HepG2 (cell line): Measurements from ENCODE around the gene MXRA8. TPM values are rescaled to one million over a fixed set of nuclear protein-coding genes. Genes with fewer than 3 reads are reported as not detected.

Source experiments
- ATRX ChIP-seq: sonication (generic); formaldehyde crosslinking; IDR thresholded peaks from 2 replicates; pipeline ENCODE4 v1.4.0; 2020; ENCODE audit warnings: missing genetic modification reagents, borderline replicate concordance
- DMAP1 ChIP-seq: IDR thresholded peaks from 2 replicates; pipeline ENCODE4 v1.6.1; 2016
- GABPA ChIP-seq, 2 experiments: IDR thresholded peaks; 2 replicates each; pipeline ENCODE4 v1.6.1; 2011 to 2016; ENCODE audit warnings: low read depth in 2 of 2, low read length in 1 of 2, missing biosample characterization in 1 of 2, missing genetic modification characterization in 1 of 2
- HNF4A ChIP-seq: sonication (generic); formaldehyde crosslinking; IDR thresholded peaks from 2 replicates; pipeline ENCODE4 v1.4.0; 2020; ENCODE audit warnings: missing genetic modification reagents
- HNRNPUL1 ChIP-seq: fragments of 200-400 bp; formaldehyde crosslinking; IDR thresholded peaks from 2 replicates; pipeline ENCODE4 v1.6.1; 2017; ENCODE audit warnings: low read depth, mild to moderate bottlenecking, low read length, moderate library complexity
- KDM5A ChIP-seq: fragments of 200-600 bp; sonication (generic); IDR thresholded peaks from 2 replicates; pipeline ENCODE4 v1.7.0; 2018; ENCODE audit warnings: antibody characterized with exemption, mild to moderate bottlenecking, low read length, borderline replicate concordance
- PHF8 ChIP-seq: sonication (generic); formaldehyde crosslinking; IDR thresholded peaks from 2 replicates; pipeline ENCODE4 v1.5.0; 2020; ENCODE audit warnings: missing genetic modification reagents
- PITX1 ChIP-seq: sonication (generic); formaldehyde crosslinking; IDR thresholded peaks from 2 replicates; pipeline ENCODE4 v1.5.1; 2020; ENCODE audit warnings: mild to moderate bottlenecking, missing genetic modification reagents
- RARA ChIP-seq: IDR thresholded peaks from 2 replicates; pipeline ENCODE4 v1.6.1; 2016; ENCODE audit warnings: missing genetic modification reagents, missing compliant biosample characterization
- SMARCC2 ChIP-seq: fragments of 450-650 bp; IDR thresholded peaks from 2 replicates; pipeline ENCODE4 v1.6.1; 2017; ENCODE audit warnings: antibody characterized with exemption, mild to moderate bottlenecking
- SOX5 ChIP-seq: IDR thresholded peaks from 2 replicates; pipeline ENCODE4 v1.6.1; 2016; ENCODE audit warnings: borderline replicate concordance
- SP140L ChIP-seq: sonication (generic); formaldehyde crosslinking; IDR thresholded peaks from 2 replicates; pipeline ENCODE4 v1.4.0; 2020; ENCODE audit warnings: missing genetic modification reagents, borderline replicate concordance
- TOE1 ChIP-seq: sonication (generic); formaldehyde crosslinking; IDR thresholded peaks from 2 replicates; pipeline ENCODE4 v1.4.0; 2020; ENCODE audit warnings: mild to moderate bottlenecking, missing genetic modification reagents
- ZNF274 ChIP-seq: sonication (generic); formaldehyde crosslinking; IDR thresholded peaks from 2 replicates; pipeline ENCODE4 v1.5.1; 2020; ENCODE audit warnings: mild to moderate bottlenecking, missing genetic modification reagents
- polyA plus RNA-seq, 8 experiments: library from polyadenylated mRNA; depleted of rRNA in 3 of 8; stranded (reverse) in 7 of 8; unstranded in 1 of 8; fragments of >200 nt; fragmentation: Illumina TruSeq in 4 of 8; extraction: Trizol in 4 of 8; gene quantifications; 2 replicates each; pipeline versions ENCODE4 v1.2.1 to v1.2.3, GENCODE V29; 2011 to 2016; ENCODE audit warnings: low read depth in 4 of 8, missing spikeins in 1 of 8, mixed read lengths in 1 of 8; ENCODE audit not compliant: insufficient read depth in 1 of 8
- total RNA-seq, 5 experiments: library from RNA; depleted of rRNA; stranded (reverse); fragments of >200 nt; fragmentation: Illumina TruSeq; extraction: Trizol; gene quantifications; 2 replicates each; pipeline ENCODE4 v1.2.3, GENCODE V29; 2016; ENCODE audit warnings: low read depth in 1 of 5
- TF ChIP-seq, protein P1 (sequence below): sonication (generic); formaldehyde crosslinking; IDR thresholded peaks from 2 replicates; pipeline ENCODE4 v1.4.0; 2020; ENCODE audit warnings: missing genetic modification reagents
- TF ChIP-seq, protein P2 (sequence below): sonication (generic); formaldehyde crosslinking; IDR thresholded peaks from 2 replicates; pipeline ENCODE4 v1.4.0; 2020; ENCODE audit warnings: missing genetic modification reagents; ENCODE audit errors: not compliant biosample characterization
- TF ChIP-seq, protein P3 (sequence below): IDR thresholded peaks from 2 replicates; pipeline ENCODE4 v1.6.1; 2012; ENCODE audit warnings: low read depth, low read length, improper control_type of control experiment
- TF ChIP-seq, protein P4 (sequence below): sonication (generic); formaldehyde crosslinking; IDR thresholded peaks from 2 replicates; pipeline ENCODE4 v1.4.0; 2020; ENCODE audit warnings: missing genetic modification reagents
- TF ChIP-seq, protein P5 (sequence below): sonication (generic); formaldehyde crosslinking; IDR thresholded peaks from 2 replicates; pipeline ENCODE4 v1.4.0; 2020; ENCODE audit warnings: missing genetic modification reagents, mild to moderate bottlenecking, borderline replicate concordance
- TF ChIP-seq, protein P6 (sequence below): sonication (generic); formaldehyde crosslinking; IDR thresholded peaks from 2 replicates; pipeline ENCODE4 v1.5.0; 2020; ENCODE audit warnings: missing genetic modification reagents, mild to moderate bottlenecking, borderline replicate concordance

MXRA8 gene
- total and polyA plus RNA-seq, 2 of the 13 experiments (the other 11 are each of a cell fraction or from before 2014, with no cell fraction given), result 19.8 to 44.8 TPM

DNA sequence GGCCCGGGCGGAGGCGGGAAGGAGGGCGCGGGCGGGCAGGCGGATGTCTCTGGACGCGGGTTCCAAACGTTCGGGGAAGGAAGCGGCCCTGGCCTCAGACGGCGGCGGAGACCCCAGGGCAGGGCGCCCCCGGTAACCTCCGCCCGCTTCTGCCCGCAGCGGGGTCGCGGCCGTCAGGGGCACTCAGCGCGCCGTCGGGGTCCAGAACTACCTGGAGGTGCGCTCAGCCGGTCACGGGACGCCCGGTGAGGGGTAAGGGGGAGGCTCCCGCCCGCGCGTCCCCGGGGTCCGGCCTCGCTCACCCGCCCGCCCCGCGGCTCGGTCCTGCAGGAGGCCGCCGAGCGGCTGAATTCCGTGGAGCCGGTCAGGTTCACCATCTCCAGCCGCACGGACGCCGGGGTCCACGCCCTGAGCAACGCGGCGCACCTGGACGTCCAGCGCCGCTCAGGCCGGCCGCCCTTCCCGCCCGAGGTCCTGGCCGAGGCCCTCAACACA is 49.6 kb downstream of the MXRA8 start (continued):
- TF ChIP-seq TOE1 (CRISPR knock-in tag) (no peak), GABPA (IDR thresholded peaks at IDR 0.05; ENCODE audit: low read depth, low read length) (no peak), GABPA (CRISPR knock-in tag; IDR thresholded peaks at IDR 0.05; ENCODE audit: low read depth) (no peak), SP140L (no peak), PITX1 (CRISPR knock-in tag) (no peak), HNF4A (CRISPR knock-in tag) (no peak), SMARCC2 (no peak), DMAP1 (CRISPR knock-in tag) (no peak), HNRNPUL1 (no peak), KDM5A (no peak), RARA (CRISPR knock-in tag) (0 out of 2 replicates have a peak, but pooled peaks have one; percentile 3), ATRX (CRISPR knock-in tag) (no peak), PHF8 (CRISPR knock-in tag) (no peak; the same call in 1 of the 2 replicates), SOX5 (CRISPR knock-in tag) (no peak), ZNF274 (CRISPR knock-in tag) (no peak)
- TF ChIP-seq, protein P1, sequence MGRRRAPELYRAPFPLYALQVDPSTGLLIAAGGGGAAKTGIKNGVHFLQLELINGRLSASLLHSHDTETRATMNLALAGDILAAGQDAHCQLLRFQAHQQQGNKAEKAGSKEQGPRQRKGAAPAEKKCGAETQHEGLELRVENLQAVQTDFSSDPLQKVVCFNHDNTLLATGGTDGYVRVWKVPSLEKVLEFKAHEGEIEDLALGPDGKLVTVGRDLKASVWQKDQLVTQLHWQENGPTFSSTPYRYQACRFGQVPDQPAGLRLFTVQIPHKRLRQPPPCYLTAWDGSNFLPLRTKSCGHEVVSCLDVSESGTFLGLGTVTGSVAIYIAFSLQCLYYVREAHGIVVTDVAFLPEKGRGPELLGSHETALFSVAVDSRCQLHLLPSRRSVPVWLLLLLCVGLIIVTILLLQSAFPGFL (CRISPR knock-in tag), result no peak
- TF ChIP-seq, protein P2, sequence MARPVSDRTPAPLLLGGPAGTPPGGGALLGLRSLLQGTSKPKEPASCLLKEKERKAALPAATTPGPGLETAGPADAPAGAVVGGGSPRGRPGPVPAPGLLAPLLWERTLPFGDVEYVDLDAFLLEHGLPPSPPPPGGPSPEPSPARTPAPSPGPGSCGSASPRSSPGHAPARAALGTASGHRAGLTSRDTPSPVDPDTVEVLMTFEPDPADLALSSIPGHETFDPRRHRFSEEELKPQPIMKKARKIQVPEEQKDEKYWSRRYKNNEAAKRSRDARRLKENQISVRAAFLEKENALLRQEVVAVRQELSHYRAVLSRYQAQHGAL (CRISPR knock-in tag), result no peak
- TF ChIP-seq, protein P3, sequence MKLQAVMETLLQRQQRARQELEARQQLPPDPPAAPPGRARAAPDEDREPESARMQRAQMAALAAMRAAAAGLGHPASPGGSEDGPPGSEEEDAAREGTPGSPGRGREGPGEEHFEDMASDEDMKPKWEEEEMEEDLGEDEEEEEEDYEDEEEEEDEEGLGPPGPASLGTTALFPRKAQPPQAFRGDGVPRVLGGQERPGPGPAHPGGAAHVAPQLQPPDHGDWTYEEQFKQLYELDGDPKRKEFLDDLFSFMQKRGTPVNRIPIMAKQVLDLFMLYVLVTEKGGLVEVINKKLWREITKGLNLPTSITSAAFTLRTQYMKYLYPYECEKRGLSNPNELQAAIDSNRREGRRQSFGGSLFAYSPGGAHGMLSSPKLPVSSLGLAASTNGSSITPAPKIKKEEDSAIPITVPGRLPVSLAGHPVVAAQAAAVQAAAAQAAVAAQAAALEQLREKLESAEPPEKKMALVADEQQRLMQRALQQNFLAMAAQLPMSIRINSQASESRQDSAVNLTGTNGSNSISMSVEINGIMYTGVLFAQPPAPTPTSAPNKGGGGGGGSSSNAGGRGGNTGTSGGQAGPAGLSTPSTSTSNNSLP, result no peak
- TF ChIP-seq, protein P4, sequence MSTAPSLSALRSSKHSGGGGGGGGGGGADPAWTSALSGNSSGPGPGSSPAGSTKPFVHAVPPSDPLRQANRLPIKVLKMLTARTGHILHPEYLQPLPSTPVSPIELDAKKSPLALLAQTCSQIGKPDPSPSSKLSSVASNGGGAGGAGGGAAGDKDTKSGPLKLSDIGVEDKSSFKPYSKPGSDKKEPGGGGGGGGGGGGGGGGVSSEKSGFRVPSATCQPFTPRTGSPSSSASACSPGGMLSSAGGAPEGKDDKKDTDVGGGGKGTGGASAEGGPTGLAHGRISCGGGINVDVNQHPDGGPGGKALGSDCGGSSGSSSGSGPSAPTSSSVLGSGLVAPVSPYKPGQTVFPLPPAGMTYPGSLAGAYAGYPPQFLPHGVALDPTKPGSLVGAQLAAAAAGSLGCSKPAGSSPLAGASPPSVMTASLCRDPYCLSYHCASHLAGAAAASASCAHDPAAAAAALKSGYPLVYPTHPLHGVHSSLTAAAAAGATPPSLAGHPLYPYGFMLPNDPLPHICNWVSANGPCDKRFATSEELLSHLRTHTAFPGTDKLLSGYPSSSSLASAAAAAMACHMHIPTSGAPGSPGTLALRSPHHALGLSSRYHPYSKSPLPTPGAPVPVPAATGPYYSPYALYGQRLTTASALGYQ (CRISPR knock-in tag), result no peak
- TF ChIP-seq, protein P5, sequence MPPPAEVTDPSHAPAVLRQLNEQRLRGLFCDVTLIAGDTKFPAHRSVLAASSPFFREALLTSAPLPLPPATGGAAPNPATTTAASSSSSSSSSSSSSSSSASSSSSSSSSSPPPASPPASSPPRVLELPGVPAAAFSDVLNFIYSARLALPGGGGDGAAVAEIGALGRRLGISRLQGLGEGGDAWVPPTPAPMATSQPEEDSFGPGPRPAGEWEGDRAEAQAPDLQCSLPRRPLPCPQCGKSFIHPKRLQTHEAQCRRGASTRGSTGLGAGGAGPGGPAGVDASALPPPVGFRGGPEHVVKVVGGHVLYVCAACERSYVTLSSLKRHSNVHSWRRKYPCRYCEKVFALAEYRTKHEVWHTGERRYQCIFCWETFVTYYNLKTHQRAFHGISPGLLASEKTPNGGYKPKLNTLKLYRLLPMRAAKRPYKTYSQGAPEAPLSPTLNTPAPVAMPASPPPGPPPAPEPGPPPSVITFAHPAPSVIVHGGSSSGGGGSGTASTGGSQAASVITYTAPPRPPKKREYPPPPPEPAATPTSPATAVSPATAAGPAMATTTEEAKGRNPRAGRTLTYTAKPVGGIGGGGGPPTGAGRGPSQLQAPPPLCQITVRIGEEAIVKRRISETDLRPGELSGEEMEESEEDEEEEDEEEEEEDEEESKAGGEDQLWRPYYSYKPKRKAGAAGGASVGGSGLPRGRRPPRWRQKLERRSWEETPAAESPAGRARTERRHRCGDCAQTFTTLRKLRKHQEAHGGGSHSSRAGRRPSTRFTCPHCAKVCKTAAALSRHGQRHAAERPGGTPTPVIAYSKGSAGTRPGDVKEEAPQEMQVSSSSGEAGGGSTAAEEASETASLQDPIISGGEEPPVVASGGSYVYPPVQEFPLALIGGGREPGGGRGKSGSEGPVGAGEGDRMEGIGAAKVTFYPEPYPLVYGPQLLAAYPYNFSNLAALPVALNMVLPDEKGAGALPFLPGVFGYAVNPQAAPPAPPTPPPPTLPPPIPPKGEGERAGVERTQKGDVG (CRISPR knock-in tag), result no peak
- TF ChIP-seq, protein P6, sequence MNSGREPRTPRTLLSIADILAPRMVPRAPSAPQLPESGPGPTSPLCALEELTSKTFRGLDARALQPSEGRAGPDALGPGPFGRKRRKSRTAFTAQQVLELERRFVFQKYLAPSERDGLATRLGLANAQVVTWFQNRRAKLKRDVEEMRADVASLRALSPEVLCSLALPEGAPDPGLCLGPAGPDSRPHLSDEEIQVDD, result no peak
